K562 (cell line): Measurements from ENCODE around the gene AFDN. TPM values are rescaled to one million over a fixed set of nuclear protein-coding genes. Genes with fewer than 3 reads are reported as not detected.

Source experiments
- BRD9 ChIP-seq: fragments of 450-650 bp; IDR thresholded peaks from 2 replicates; pipeline ENCODE4 v1.6.1; 2018; ENCODE audit warnings: low read depth; ENCODE audit not compliant: partially characterized antibody
- CREM ChIP-seq: IDR thresholded peaks from 2 replicates; pipeline ENCODE4 v1.6.1; 2014; ENCODE audit warnings: antibody characterized with exemption, low read depth
- CTBP1 ChIP-seq: fragments of 450-650 bp; IDR thresholded peaks from 2 replicates; pipeline ENCODE4 v1.6.1; 2016; ENCODE audit warnings: borderline replicate concordance
- E2F6 ChIP-seq, 2 experiments: IDR thresholded peaks; 2 replicates each; pipeline ENCODE4 v1.6.1; 2011; ENCODE audit warnings: borderline replicate concordance in 1 of 2, control low read depth in 1 of 2, low read depth in 1 of 2, low read length in 1 of 2, mild to moderate bottlenecking in 1 of 2, mixed read lengths in 1 of 2, moderate library complexity in 1 of 2; ENCODE audit not compliant: insufficient read depth in 1 of 2, insufficient read length in 1 of 2, poor library complexity in 1 of 2, severe bottlenecking in 1 of 2; ENCODE audit errors: extremely low read depth in 1 of 2
- FOSL1 ChIP-seq: fragments of 200-800 bp; sonication (Bioruptor generic); conservative IDR thresholded peaks from 2 replicates; pipeline ENCODE4 v1.6.1; 2016; ENCODE audit warnings: missing genetic modification characterization, missing compliant biosample characterization
- FOXK1 ChIP-seq: sonication (generic); formaldehyde crosslinking; IDR thresholded peaks from 2 replicates; pipeline ENCODE4 v1.8.0; 2022; ENCODE audit warnings: missing genetic modification reagents, mild to moderate bottlenecking, borderline replicate concordance
- GABPA ChIP-seq: fragments of 200-800 bp; sonication (Bioruptor generic); conservative IDR thresholded peaks from 2 replicates; pipeline ENCODE4 v1.6.1; 2016; ENCODE audit warnings: low read depth, missing genetic modification characterization, missing compliant biosample characterization
- HMGXB4 ChIP-seq: sonication (generic); formaldehyde crosslinking; IDR thresholded peaks from 2 replicates; pipeline ENCODE4 v1.8.1; 2023; ENCODE audit warnings: mild to moderate bottlenecking, missing genetic modification reagents
- XRCC5 ChIP-seq: fragments of 200-400 bp; formaldehyde crosslinking; IDR thresholded peaks from 2 replicates; pipeline ENCODE4 v1.6.1; 2017; ENCODE audit warnings: low read depth, mild to moderate bottlenecking, low read length
- ZBTB40 ChIP-seq, 2 experiments: fragments of 450-650 bp in 1 of 2; sonication (generic) in 1 of 2; formaldehyde crosslinking in 1 of 2; IDR thresholded peaks; 2 replicates each; pipeline versions ENCODE4 v1.7.1 to v1.9.0; 2016 to 2022; ENCODE audit warnings: inconsistent platforms in 1 of 2, mild to moderate bottlenecking in 1 of 2, missing genetic modification reagents in 1 of 2
- ZNF57 ChIP-seq: fragments of 450-650 bp; formaldehyde crosslinking; IDR thresholded peaks from 2 replicates; pipeline ENCODE4 v1.4.0; 2020; ENCODE audit warnings: mild to moderate bottlenecking, moderate library complexity
- ZNF695 ChIP-seq: fragments of 450-650 bp; formaldehyde crosslinking; IDR thresholded peaks from 2 replicates; pipeline ENCODE4 v1.4.0; 2020; ENCODE audit warnings: mild to moderate bottlenecking, moderate library complexity
- ZNF780A ChIP-seq: fragments of 250-450 bp; sonication (Bioruptor Pico); IDR thresholded peaks from 2 replicates; pipeline ENCODE4 v1.5.0; 2021; ENCODE audit warnings: mild to moderate bottlenecking
- ZNF79 ChIP-seq: fragments of 250-450 bp; sonication (Bioruptor Pico); IDR thresholded peaks from 2 replicates; pipeline ENCODE4 v1.4.0; 2020; ENCODE audit warnings: low read depth, mild to moderate bottlenecking, moderate library complexity
- polyA plus RNA-seq, 8 experiments: library from polyadenylated mRNA; depleted of rRNA in 4 of 8; stranded (reverse) in 5 of 8; unstranded in 3 of 8; fragments of >200 nt; fragmentation: Nextera tagmentation in 2 of 8; fragmentation: Illumina TruSeq in 1 of 8; extraction: Ambion mirVana in 2 of 8; extraction: Trizol in 1 of 8; gene quantifications; 2 replicates each; pipeline versions ENCODE4 v1.2.1 to v1.2.3, GENCODE V29; 2011 to 2014; ENCODE audit warnings: inconsistent platforms in 1 of 8, missing spikeins in 1 of 8
- total RNA-seq, 7 experiments: library from RNA; depleted of rRNA in 6 of 7; stranded (reverse); fragments of >200 nt in 6 of 7; fragmentation: Illumina TruSeq in 2 of 7; extraction: Trizol in 2 of 7; gene quantifications; 2 replicates each; pipeline versions ENCODE4 v1.2.1 to v1.2.3, GENCODE V29; 2011 to 2021; ENCODE audit warnings: low replicate concordance in 1 of 7

AFDN gene
- total and polyA plus RNA-seq, 9 of the 15 experiments (the other 6 are each of a cell fraction or from before 2014, with no cell fraction given) = 7.2 to 129 (median 105) TPM

GRCh38 chr6:167824591-167825331 is 1.9 kb upstream of the AFDN start (continued):
- TF ChIP-seq ZBTB40 (IDR thresholded peaks at IDR 0.05) (no peak), ZBTB40 (CRISPR knock-in tag; IDR thresholded peaks at IDR 0.05) (no peak), FOXK1 (no peak), CREM (0 out of 2 replicates have a peak, but pooled peaks have one; percentile 40), HMGXB4 (CRISPR knock-in tag) (no peak), XRCC5 (no peak; the same call in 1 of the 2 replicates), GABPA (0 out of 2 replicates have a peak, but pooled peaks have one; percentile 2), ZNF79 (CRISPR knock-in tag) (no peak), ZNF57 (CRISPR knock-in tag) (no peak), ZNF695 (CRISPR knock-in tag) (no peak), BRD9 (peak; percentile 25), ZNF780A (no peak), FOSL1 (no peak), E2F6 (IDR thresholded peaks at IDR 0.05; ENCODE audit: borderline replicate concordance in 1 of 2, extremely low read depth in 1 of 2, insufficient read depth in 1 of 2, insufficient read length in 1 of 2, low read depth in 1 of 2, low read length in 1 of 2, poor library complexity in 1 of 2, severe bottlenecking in 1 of 2) (peak; percentile 27 to 79), CTBP1 (peak; percentile 66; the same call in 1 of the 2 replicates)
